BLaER1 (cell line): ENCODE data around the gene POLK.
"Not testable (repeated sequence)": the region's sequence is repeated elsewhere in the genome, so short reads cannot be mapped to it uniquely, and the experiment has no call there.

Source experiments
- H3K27ac ChIP-seq: shearing (Covaris generic); formaldehyde crosslinking; 2 replicates; pipeline ENCODE4 v1.8.1; 2022
- H3K27me3 ChIP-seq: shearing (Covaris generic); formaldehyde crosslinking; 2 replicates; pipeline ENCODE4 v1.8.1; 2022
- H3K36me3 ChIP-seq: shearing (Covaris generic); formaldehyde crosslinking; 2 replicates; pipeline ENCODE4 v1.8.1; 2022
- H3K4me1 ChIP-seq: shearing (Covaris generic); formaldehyde crosslinking; 2 replicates; pipeline ENCODE4 v1.8.1; 2022
- H3K4me2 ChIP-seq: shearing (Covaris generic); formaldehyde crosslinking; 2 replicates; pipeline ENCODE4 v1.8.1; 2022
- H3K4me3 ChIP-seq: shearing (Covaris generic); formaldehyde crosslinking; 2 replicates; pipeline ENCODE4 v1.8.1; 2022
- H3K9ac ChIP-seq: shearing (Covaris generic); formaldehyde crosslinking; 2 replicates; pipeline ENCODE4 v1.8.1; 2022
- H3K9me3 ChIP-seq: shearing (Covaris generic); formaldehyde crosslinking; 2 replicates; pipeline ENCODE4 v1.8.1; 2022
- H4K20me1 ChIP-seq: shearing (Covaris generic); formaldehyde crosslinking; 2 replicates; pipeline ENCODE4 v1.8.1; 2022
- Cebpa-rat ChIP-seq: shearing (Covaris generic); IDR thresholded peaks from 2 replicates; pipeline ENCODE4 v1.8.1; 2022

POLK gene

DNA sequence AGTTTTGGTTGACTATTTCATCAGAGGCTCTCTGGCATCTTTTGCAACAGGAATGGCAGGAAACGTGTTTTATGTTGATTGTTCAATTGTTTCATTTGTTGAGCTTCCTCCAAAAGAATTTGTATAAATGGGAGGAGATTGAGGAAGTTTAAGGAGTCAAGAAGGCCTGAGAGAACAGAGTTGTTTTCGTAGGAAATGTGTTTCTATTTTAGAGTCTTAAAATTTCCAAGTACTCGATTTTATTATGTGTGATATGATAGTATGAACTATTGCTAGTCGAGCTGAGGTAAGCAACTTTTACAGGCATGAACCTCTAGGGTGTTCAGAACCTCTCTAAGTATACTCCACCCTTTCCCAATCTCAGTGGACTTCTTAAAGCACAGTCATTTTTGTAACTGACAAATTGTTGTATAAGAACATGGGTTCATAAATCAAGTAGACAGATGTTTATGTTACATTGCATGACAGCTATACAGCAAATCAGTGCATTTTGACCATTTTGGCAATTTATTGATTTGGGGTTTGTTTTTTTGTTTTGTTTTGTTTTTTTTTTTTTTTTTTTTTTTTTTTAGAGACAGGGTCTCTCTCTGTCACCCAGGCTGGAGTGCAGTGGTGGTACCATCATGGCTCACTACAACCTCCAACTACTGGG is 47.4 kb downstream of the POLK start:
- Histone ChIP-seq H3K9me3 (peaks cover 39% of the 10 kb centered on the region), H3K4me1 (no peaks in the 10 kb centered on the region), H3K27ac (no peak overlapping the region), H3K36me3 (peaks cover 54% of the 10 kb centered on the region), H3K27me3 (no peaks in the 10 kb centered on the region), H3K4me2 (no peak overlapping the region), H3K4me3 (no peak overlapping the region), H3K9ac (no peak overlapping the region), H4K20me1 (no peaks in the 10 kb centered on the region)
- no peak for TF ChIP-seq Cebpa-rat

DNA sequence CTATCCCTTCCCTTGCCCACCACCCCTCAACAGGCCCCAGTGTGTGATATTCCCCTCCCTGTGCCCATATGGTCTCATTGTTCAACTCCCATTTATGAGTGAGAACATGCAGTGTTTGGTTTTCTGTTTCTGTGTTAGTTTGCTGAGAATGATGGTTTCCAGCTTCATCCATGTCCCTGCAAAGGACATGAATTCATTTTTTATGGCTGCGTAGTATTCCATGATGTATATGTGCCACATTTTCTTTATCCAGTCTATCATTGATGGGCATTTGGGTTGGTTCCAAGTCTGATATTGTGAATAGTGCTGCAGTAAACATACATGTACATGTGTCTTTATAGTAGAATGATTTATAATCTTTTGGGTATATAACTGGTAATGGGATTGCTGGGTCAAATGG is 49.0 kb downstream of the POLK start:
- H3K9ac ChIP-seq, H3K4me3 ChIP-seq, H3K27me3 ChIP-seq, H3K27ac ChIP-seq, H3K4me2 ChIP-seq, H3K4me1 ChIP-seq, H4K20me1 ChIP-seq: not testable (repeated sequence)
- Histone ChIP-seq H3K9me3 (peaks cover 48% of the 10 kb centered on the region), H3K36me3 (peaks cover 48% of the 10 kb centered on the region)

DNA sequence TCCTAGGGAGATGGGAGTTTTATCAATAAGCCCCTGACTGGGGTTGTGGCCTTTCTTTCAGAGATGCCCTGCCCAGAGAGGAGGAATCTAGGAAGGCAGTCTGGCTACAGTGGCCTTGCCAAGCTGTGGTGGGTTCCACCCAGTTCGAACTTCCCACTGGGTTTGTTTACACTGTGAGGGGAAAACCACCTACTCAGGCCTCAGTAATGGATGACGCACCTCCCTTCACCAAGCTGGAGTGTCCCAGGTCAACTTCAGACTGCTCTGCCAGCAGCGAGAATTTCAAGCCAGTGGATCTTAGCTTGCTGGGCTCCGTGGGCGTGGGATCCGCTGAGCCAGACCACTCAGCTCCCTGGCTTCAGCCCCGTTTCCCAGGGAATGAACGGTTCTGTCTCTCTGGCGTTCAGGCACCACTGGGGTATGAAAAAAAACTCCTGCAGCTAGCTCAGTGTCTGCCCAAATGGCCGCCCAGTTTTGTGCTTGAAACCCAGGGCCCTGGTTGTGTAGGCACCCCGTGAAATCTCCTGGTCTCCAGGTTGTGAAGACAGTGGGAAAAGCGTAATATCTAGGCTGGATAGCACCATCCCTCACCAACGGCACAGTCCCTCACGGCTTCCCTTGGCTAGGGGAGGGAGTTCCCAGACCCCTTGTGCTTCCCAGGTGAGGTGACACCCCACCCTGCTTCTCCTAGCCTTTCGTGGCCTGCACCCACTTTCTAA is 54.5 kb downstream of the POLK start:
- H3K27ac ChIP-seq, H3K9ac ChIP-seq, H3K27me3 ChIP-seq, H3K4me3 ChIP-seq, H3K4me2 ChIP-seq, H3K4me1 ChIP-seq, H4K20me1 ChIP-seq: not testable (repeated sequence)
- H3K36me3 ChIP-seq: peaks cover 40% of the 10 kb centered on the region
- H3K9me3 ChIP-seq: peaks cover 41% of the 10 kb centered on the region

DNA sequence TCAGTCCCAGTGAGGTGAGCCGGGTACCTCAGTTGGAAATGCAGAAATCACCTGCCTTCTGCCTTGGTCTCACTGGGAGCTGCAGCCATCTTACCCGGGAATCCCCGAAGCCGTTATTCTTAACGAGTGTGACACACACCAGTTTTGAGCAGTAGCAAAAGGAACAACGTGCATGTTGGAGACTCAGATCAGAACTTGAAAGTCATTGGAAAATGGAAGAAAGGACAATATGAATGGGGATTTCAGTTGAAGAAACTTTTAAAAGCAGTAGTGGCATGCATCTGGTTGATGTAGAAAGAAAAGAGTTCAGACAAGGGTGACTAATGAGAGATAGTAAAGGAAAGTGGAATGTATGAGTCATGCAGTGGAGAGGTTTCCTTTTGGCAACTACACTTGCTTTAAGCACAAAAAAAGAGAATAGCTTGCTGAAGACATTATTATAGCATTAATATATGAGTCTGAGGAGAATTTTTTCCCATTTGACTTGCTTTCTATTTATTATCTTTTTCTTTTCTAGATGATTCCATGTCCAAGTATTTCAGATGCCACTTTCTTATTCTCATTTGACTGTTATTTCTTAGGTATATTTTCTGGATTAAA is 55.1 kb downstream of the POLK start:
- peaks cover 8% of the 10 kb centered on the region for H3K4me1 ChIP-seq
- H3K27me3 ChIP-seq: no peaks in the 10 kb centered on the region
- peaks cover 35% of the 10 kb centered on the region for H3K9me3 ChIP-seq
- no peak for TF ChIP-seq Cebpa-rat
- no peaks in the 10 kb centered on the region for H4K20me1 ChIP-seq
- H3K4me2 ChIP-seq: no peak overlapping the region; the same call in 1 of the 2 replicates
- H3K36me3 ChIP-seq: peaks cover 38% of the 10 kb centered on the region
- no peak overlapping the region for H3K4me3 ChIP-seq
- no peak overlapping the region for H3K9ac ChIP-seq
- H3K27ac ChIP-seq: no peak overlapping the region

DNA sequence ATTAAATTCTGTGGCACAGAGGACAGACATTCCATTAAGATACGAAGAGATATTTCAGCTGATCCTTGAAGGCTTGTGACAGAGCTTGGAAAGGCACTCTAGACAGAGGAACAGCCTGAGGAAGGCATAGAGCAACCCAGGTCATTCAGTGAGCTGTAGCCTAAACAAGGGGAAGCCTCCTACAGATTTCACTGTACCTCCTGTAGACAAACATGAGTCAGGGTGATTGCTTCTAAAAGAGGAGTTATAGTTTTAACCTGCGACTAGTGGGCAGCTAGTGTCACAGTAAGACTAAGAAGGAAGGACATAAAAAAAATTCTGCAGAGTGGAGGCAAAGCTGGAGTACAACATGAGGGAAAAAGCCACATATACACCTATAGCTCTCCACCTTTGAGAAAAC is 56.0 kb downstream of the POLK start:
- peaks cover 27% of the 10 kb centered on the region for H3K9me3 ChIP-seq
- H3K4me2 ChIP-seq: no peak overlapping the region
- TF ChIP-seq Cebpa-rat: no peak
- H3K4me1 ChIP-seq: peaks cover 10% of the 10 kb centered on the region
- no peaks in the 10 kb centered on the region for H4K20me1 ChIP-seq
- no peak overlapping the region for H3K27ac ChIP-seq
- H3K27me3 ChIP-seq: no peaks in the 10 kb centered on the region
- H3K9ac ChIP-seq: no peak overlapping the region
- H3K4me3 ChIP-seq: no peak overlapping the region
- H3K36me3 ChIP-seq: peaks cover 35% of the 10 kb centered on the region

DNA sequence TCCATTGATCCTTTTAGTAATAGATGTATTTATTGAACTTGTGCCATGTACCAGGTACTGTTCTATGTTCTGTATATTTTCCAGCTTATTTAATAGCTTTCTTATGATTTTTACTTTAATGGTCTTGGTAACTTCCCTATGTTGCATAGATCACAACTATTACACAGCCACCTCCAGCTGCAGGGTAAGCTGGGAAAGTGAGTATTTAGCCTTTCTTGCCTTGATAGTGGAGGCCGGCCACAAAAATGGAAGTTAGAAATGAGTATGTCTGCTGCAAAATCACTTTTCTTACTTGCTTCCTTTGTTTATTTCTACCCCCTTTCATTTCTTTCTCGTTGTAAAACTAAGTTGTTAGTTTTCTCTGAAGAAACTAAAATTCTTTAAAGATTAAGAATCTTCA is 56.5 kb downstream of the POLK start:
- Histone ChIP-seq H3K4me3 (no peak overlapping the region), H3K36me3 (peaks cover 31% of the 10 kb centered on the region), H3K27me3 (no peaks in the 10 kb centered on the region), H3K9ac (no peak overlapping the region), H3K4me1 (peaks cover 10% of the 10 kb centered on the region), H3K4me2 (no peak overlapping the region), H3K27ac (no peak overlapping the region), H4K20me1 (no peaks in the 10 kb centered on the region), H3K9me3 (peaks cover 22% of the 10 kb centered on the region)
- TF ChIP-seq Cebpa-rat: no peak

DNA sequence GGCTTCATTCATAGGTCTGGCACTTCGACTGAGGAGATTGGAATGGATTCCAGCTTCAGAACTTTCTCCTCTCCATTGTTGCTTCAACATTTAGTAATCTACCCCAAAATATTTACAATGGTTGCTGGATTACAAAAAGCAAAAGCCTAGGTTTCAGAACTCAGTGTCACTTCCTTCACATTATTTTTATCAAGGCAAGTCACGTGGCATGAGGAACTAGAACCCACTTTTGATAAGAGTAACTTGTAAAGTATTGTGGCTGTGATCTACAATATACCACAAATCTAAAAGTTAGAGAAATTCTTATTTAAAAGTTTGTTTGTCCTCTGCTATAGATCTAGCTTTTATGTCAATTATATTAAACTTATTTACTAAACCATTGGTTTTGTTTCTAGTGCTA is 59.9 kb downstream of the POLK start:
- no peak overlapping the region for H3K4me3 ChIP-seq
- H3K4me2 ChIP-seq: peak overlapping the region; percentile 60
- no peaks in the 10 kb centered on the region for H3K27me3 ChIP-seq
- TF ChIP-seq Cebpa-rat: no peak
- no peaks in the 10 kb centered on the region for H4K20me1 ChIP-seq
- H3K27ac ChIP-seq: no peak overlapping the region
- peaks cover 14% of the 10 kb centered on the region for H3K36me3 ChIP-seq
- peaks cover 38% of the 10 kb centered on the region for H3K4me1 ChIP-seq
- H3K9me3 ChIP-seq: no peaks in the 10 kb centered on the region
- H3K9ac ChIP-seq: no peak overlapping the region

DNA sequence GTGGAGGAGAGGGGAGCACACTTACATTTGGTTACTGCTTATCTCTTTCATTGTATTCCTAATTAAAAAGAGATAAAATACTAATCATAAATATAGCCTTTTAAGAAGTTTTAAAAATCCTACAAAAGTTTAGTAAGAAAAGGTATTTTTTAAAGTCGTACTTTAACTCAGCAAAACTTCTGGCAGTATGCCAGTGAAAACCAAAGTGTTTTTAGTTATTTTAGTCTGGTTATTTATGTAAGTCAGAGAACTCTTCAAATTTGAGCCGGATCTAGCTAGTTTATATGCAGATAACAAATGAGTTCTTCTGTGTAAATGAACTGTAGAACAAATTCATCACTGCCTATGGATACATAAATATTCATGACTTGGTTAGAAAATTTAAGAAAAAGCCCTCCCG is 63.1 kb downstream of the POLK start:
- no peaks in the 10 kb centered on the region for H3K27me3 ChIP-seq
- H3K9me3 ChIP-seq: no peaks in the 10 kb centered on the region
- no peak overlapping the region for H3K4me3 ChIP-seq
- peak overlapping the region; percentile 44; the same call in 1 of the 2 replicates for H3K27ac ChIP-seq
- peaks cover 38% of the 10 kb centered on the region for H3K4me1 ChIP-seq
- no peak for TF ChIP-seq Cebpa-rat
- H3K4me2 ChIP-seq: peak overlapping the region; percentile 73
- H3K9ac ChIP-seq: peak overlapping the region; percentile 2; the same call in 1 of the 2 replicates
- H3K36me3 ChIP-seq: peaks cover 22% of the 10 kb centered on the region
- no peaks in the 10 kb centered on the region for H4K20me1 ChIP-seq

DNA sequence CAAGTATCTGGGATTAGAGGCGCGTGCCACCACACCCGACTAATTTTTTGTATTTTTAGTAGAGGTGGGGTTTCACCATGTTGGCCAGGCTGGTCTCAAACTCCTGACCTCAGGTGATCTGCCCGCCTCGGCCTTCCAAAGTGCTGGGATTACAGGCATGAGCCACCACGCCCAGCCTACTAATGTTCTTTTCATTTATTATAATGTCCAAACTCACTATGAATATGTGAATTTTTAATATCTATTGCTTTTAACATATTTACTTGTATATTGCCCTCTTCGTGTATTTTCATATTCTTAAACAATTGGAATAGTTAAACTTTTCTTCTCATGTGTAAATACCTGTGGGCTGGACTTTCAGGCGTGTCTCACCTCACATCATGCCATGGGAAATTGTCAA is 66.6 kb downstream of the POLK start:
- not testable (repeated sequence) for H3K9ac ChIP-seq, H3K27me3 ChIP-seq, H4K20me1 ChIP-seq, H3K9me3 ChIP-seq, H3K4me3 ChIP-seq, H3K4me2 ChIP-seq, H3K27ac ChIP-seq
- peaks cover 34% of the 10 kb centered on the region for H3K4me1 ChIP-seq
- peaks cover 36% of the 10 kb centered on the region for H3K36me3 ChIP-seq

DNA sequence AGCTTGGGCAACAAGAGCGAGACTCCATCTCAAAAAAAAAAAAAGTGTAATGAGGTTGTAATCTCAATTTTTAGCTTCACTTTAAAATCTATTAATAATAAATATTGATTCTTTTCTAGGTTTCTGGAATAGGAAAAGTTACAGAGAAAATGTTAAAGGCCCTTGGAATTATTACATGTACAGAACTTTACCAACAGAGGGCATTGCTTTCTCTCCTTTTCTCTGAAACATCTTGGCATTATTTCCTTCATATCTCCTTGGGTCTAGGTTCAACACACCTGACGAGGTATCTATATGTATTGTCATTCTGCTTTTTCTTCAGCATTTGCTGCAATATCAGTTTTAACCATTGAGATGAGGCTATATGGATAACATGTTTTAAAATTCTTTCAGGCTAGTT is 73.0 kb downstream of the POLK start:
- no peak overlapping the region for H3K27ac ChIP-seq
- H3K9me3 ChIP-seq: no peaks in the 10 kb centered on the region
- peaks cover 6% of the 10 kb centered on the region; the same call in 1 of the 2 replicates for H3K4me1 ChIP-seq
- no peaks in the 10 kb centered on the region for H4K20me1 ChIP-seq
- no peak overlapping the region for H3K4me3 ChIP-seq
- no peak overlapping the region for H3K9ac ChIP-seq
- TF ChIP-seq Cebpa-rat: no peak
- H3K27me3 ChIP-seq: no peaks in the 10 kb centered on the region
- H3K36me3 ChIP-seq: peaks cover 42% of the 10 kb centered on the region
- no peak overlapping the region for H3K4me2 ChIP-seq
